Panc1 (cell line): Measurements from ENCODE around the gene IZUMO4.

ENCODE experiments used
- POLR2AphosphoS5 ChIP-seq: IDR thresholded peaks from 2 replicates; pipeline ENCODE4 v1.6.1; 2012; ENCODE audit warnings: mild to moderate bottlenecking, low read depth, low read length, moderate library complexity
- TF ChIP-seq, protein P1 (sequence below): fragments of 450-650 bp; IDR thresholded peaks from 2 replicates; pipeline ENCODE4 v1.5.1; 2017; ENCODE audit warnings: mild to moderate bottlenecking

DNA sequence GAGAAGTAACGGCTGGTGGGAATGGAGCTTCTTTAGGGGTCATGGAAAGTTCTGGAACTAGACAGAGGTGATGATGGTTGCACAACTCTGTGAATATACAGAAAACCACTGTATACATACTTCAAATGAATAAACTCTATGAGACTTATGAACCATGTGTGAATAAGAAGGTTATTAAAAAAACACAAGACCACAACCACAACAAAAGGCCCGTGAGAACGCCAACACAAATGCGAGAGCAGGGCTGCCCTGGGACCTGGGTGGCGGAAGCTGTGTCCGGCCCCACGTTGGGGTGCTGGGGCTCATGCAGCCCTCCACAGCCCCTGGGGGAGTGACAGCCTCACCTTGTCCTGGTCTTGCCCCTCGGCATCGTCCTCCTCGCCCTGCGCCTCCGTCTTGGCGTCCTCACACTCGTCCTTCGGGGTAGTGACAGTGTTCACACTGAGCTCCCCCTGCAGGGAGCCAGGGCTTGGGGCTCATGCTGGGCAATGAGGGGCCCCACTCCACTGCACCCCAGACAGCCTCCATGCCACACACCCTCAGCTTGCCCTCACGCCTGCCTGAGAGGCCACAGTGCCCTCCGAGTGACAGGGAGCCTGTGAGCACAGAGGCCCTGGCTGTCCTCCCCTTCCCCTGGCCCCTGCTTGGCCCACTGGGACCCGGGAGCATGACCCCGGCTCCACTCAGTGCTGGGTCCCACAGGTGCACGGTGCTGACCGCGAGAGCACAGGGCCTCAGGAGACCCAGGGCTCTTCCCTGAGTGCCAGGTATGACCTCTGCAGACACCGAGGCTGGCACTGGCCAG, 16.0 kb downstream of the IZUMO4 start:
- TF ChIP-seq, protein P1, sequence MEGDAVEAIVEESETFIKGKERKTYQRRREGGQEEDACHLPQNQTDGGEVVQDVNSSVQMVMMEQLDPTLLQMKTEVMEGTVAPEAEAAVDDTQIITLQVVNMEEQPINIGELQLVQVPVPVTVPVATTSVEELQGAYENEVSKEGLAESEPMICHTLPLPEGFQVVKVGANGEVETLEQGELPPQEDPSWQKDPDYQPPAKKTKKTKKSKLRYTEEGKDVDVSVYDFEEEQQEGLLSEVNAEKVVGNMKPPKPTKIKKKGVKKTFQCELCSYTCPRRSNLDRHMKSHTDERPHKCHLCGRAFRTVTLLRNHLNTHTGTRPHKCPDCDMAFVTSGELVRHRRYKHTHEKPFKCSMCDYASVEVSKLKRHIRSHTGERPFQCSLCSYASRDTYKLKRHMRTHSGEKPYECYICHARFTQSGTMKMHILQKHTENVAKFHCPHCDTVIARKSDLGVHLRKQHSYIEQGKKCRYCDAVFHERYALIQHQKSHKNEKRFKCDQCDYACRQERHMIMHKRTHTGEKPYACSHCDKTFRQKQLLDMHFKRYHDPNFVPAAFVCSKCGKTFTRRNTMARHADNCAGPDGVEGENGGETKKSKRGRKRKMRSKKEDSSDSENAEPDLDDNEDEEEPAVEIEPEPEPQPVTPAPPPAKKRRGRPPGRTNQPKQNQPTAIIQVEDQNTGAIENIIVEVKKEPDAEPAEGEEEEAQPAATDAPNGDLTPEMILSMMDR = no peak
- TF ChIP-seq POLR2AphosphoS5 = no peak
